Lower lobe of right lung (tissue), 2 donors: ENCODE measurements around the gene SH3BP4. TPM values are rescaled to one million over a fixed set of nuclear protein-coding genes. Genes with fewer than 3 reads are reported as not detected.

Experiments
- ATAC-seq, 2 donors: fragments of 200-7000 bp; cut with Tn5 transposase; one replicate each; pipeline ENCODE4 v1.9.1; 2020 to 2022; ENCODE audit warnings: mild to moderate bottlenecking in 2 of 2, moderate library complexity in 2 of 2
- DNase-seq: peaks from one replicate; pipeline ENCODE4 v3.0.0-alpha.2; 2020
- H3K27ac ChIP-seq: fragments of 200-600 bp; one replicate; pipeline ENCODE4 v1.8.0; 2022
- H3K27me3 ChIP-seq: fragments of 200-600 bp; one replicate; pipeline ENCODE4 v1.8.0; 2022; ENCODE audit warnings: low read depth
- H3K36me3 ChIP-seq: fragments of 200-600 bp; one replicate; pipeline ENCODE4 v1.8.0; 2022; ENCODE audit warnings: mild to moderate bottlenecking
- H3K4me1 ChIP-seq: fragments of 200-600 bp; one replicate; pipeline ENCODE4 v1.8.0; 2022
- H3K4me3 ChIP-seq: fragments of 200-600 bp; one replicate; pipeline ENCODE4 v1.8.0; 2022; ENCODE audit warnings: mild to moderate bottlenecking
- H3K9me3 ChIP-seq: fragments of 200-600 bp; one replicate; pipeline ENCODE4 v1.8.0; 2022
- CTCF ChIP-seq: fragments of 200-600 bp; IDR thresholded peaks from one replicate; pipeline ENCODE4 v1.8.0; 2022; ENCODE audit warnings: antibody characterized with exemption, mild to moderate bottlenecking
- intact Hi-C: fragments of 100-400 bp; cut with DNase I; formaldehyde crosslinking; loops from one replicate; pipeline ENCODE4 v1.11.0; 2022
- total RNA-seq: library from RNA; stranded (reverse); fragmentation: NEBNext Ultra II Directional; extraction: Animal tissue kit (Norgen Biotek cat#: 25700); gene quantifications from one replicate; pipeline ENCODE4 v1.2.1, GENCODE V29; 2021
- donor health status: DM: no; HTN: yes; CAD: no; lungs with severe emphysema.

SH3BP4 gene
- total RNA-seq, 1 donor from 2014 or later = 36.8 TPM

- Histone ChIP-seq H3K9me3 (no peaks in the 10 kb centered on the region), H3K27ac (no peak overlapping the region), H3K36me3 (peaks cover 34% of the 10 kb centered on the region), H3K4me1 (peaks cover 16% of the 10 kb centered on the region), H3K4me3 (no peak overlapping the region), H3K27me3 (no peaks in the 10 kb centered on the region)
- ATAC-seq = no peak
- no peak for TF ChIP-seq CTCF
- intact Hi-C loops = no loop called here
- peak; percentile 66 for DNase-seq
These were observed 91.0 kb downstream of the SH3BP4 start for GRCh38 chr2:235042576-235043515.

GRCh38 chr2:235043762-235044500, 92.1 kb downstream of the SH3BP4 start:
- ATAC-seq (peak; percentile 72 to 86), DNase-seq (peak; percentile 81)
- Histone ChIP-seq H3K36me3 (peaks cover 32% of the 10 kb centered on the region), H3K27ac (peak overlapping the region; percentile 69), H3K9me3 (no peaks in the 10 kb centered on the region), H3K4me1 (peaks cover 25% of the 10 kb centered on the region), H3K4me3 (no peak overlapping the region), H3K27me3 (no peaks in the 10 kb centered on the region)
- intact Hi-C loops = no loop called here
- no peak for TF ChIP-seq CTCF

- intact Hi-C loops = no loop called here
- H3K4me3 ChIP-seq = no peak overlapping the region
- TF ChIP-seq CTCF = no peak
- H3K4me1 ChIP-seq = peaks cover 25% of the 10 kb centered on the region
- peaks cover 32% of the 10 kb centered on the region for H3K36me3 ChIP-seq
- ATAC-seq (peak in 1 of 2 donors; percentile 4), DNase-seq (no peak)
- H3K27me3 ChIP-seq = no peaks in the 10 kb centered on the region
- H3K27ac ChIP-seq = peak overlapping the region; percentile 69
- no peaks in the 10 kb centered on the region for H3K9me3 ChIP-seq
These were observed 92.9 kb downstream of the SH3BP4 start for GRCh38 chr2:235044501-235045271.

- peaks cover 28% of the 10 kb centered on the region for H3K4me1 ChIP-seq
- no peaks in the 10 kb centered on the region for H3K27me3 ChIP-seq
- DNase-seq (no peak), ATAC-seq (no peak)
- no peak for TF ChIP-seq CTCF
- no peak overlapping the region for H3K27ac ChIP-seq
- no peak overlapping the region for H3K4me3 ChIP-seq
- H3K9me3 ChIP-seq = no peaks in the 10 kb centered on the region
- intact Hi-C loops = no loop called here
- H3K36me3 ChIP-seq = peaks cover 32% of the 10 kb centered on the region
These were observed 93.6 kb downstream of the SH3BP4 start for GRCh38 chr2:235045336-235045972.

GRCh38 chr2:235045973-235046343, 94.1 kb downstream of the SH3BP4 start:
- ATAC-seq = no peak
- intact Hi-C loops = no loop called here
- Histone ChIP-seq H3K27me3 (no peaks in the 10 kb centered on the region), H3K36me3 (peaks cover 28% of the 10 kb centered on the region), H3K4me3 (no peak overlapping the region), H3K27ac (no peak overlapping the region), H3K9me3 (no peaks in the 10 kb centered on the region), H3K4me1 (peaks cover 33% of the 10 kb centered on the region)
- no peak for DNase-seq
- TF ChIP-seq CTCF = no peak
